Measurements from ENCODE around the gene SMAD5.

Gene SMAD5

DNA sequence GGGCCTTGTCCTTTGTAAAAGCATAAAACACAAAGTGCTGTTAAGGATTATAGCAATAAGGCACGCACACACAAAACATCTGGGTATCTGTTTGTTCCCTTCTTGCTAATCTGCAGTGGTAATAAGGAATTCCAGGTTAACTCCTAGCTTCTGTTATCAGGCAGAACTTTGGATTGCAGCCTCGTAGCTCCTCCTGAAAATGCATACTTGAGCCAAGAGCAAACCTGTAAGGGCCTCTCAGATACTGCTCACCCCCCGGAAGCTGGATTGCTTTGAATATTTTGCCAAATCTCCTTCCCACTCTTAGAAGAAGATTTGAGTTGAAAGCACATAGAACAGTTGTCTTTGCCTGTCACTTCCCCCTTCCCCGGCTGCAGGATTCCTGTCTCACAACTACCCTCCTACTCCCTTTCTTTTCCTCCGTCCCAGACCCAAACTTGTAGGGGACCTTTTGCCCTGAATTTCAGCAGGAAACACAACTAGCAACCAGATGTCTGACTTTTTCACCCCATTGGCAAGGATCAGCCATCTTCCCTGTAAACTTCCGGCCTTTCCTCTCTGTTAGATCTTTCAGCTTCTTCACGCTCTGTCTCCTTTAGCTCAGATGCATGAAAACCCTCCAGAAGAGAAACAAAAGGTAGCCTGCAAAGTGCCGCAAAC lies 28.2 kb upstream of the SMAD5 start:
- Mint-ChIP-seq H3K27ac (no peak overlapping the region), H3K4me1 (ENCODE audit: low read depth) (no peaks in the 10 kb centered on the region), H3K9me3 (no peaks in the 10 kb centered on the region), H3K4me3 (no peak overlapping the region), H3K27me3 (peaks cover 4% of the 10 kb centered on the region), H3K36me3 (ENCODE audit: low read depth) (no peaks in the 10 kb centered on the region)
- intact Hi-C loops (cut with micrococcal nuclease), result no loop called here

DNA sequence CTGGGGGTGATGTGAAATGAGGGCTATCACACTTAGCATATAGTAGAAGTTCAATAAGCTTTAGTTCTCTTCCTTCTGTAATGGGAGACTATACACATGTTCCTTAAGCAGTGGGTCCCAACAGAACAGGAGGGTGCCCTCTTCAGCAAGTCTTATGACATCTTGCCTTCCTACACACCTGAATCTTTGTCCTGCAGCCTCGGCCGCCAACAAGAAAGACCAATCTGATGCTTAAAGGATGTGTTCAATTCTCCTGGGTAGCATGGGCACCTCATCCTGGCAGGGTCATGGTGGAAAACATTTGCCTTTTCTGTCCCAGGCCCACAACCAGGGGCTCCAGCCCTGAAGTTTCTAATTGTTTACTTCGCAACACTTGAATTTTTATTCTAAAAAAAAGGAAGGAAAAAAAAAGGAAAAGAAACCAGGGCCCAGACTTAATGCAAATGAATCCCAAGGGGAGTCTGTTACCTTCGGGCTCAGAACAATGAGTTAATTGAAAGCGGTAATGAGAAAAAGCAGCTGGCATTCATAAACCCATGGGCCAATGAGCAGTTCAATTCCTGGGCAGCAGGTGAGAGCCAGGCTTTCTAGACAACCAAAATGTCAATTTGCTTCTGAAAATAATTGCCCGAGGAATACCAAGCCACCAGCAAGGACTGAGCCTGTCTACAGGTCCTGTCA lies 26.2 kb upstream of the SMAD5 start:
- Mint-ChIP-seq H3K9me3 (no peaks in the 10 kb centered on the region), H3K4me3 (no peak overlapping the region), H3K27me3 (peaks cover 2% of the 10 kb centered on the region), H3K36me3 (ENCODE audit: low read depth) (no peaks in the 10 kb centered on the region), H3K27ac (no peak overlapping the region), H3K4me1 (ENCODE audit: low read depth) (no peaks in the 10 kb centered on the region)
- intact Hi-C loops (cut with micrococcal nuclease), result no loop called here

DNA sequence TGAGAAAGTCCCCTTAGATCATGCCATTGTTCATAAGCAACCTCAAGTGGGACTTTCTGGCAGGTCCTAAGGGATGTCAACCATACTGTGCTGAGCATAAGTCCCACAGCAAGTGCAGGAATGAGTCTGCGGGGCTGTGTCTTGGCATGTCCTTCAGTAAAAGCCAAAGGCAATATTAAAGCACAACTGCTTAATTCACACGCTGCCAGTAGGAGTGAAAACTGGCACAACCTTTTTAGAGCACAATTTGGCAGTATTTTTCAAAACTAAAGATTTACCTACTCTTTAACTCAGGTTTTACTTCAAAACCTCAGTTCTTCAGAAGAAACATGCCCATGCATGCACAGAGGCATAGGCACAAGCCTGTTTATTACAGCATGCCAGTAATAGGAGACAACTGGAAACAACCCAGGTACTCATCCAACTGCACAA lies 24.4 kb upstream of the SMAD5 start:
- Mint-ChIP-seq H3K27ac (no peak overlapping the region), H3K4me3 (no peak overlapping the region), H3K9me3 (no peaks in the 10 kb centered on the region), H3K4me1 (ENCODE audit: low read depth) (no peaks in the 10 kb centered on the region), H3K27me3 (peaks cover 2% of the 10 kb centered on the region), H3K36me3 (ENCODE audit: low read depth) (no peaks in the 10 kb centered on the region)
- intact Hi-C loops (cut with micrococcal nuclease), result no loop called here

DNA sequence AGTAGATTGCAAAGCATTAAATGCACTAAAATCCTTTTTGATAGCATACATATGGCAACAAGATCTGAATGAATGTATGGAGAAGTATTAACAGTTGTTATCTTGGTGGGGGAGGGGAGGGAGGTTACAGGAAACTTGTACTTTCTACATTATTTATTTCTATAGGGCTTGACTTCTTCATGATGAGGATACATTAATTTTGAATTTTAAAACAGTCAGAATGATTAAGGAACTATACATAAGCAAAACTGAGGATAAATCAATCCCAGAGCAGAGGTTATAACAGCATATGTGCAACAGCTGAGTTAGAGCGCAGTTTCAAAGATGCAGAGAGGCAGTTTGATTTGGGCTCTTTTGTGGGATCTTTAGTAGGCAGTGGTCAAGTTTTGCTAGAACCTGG lies 23.9 kb upstream of the SMAD5 start:
- no peak overlapping the region for H3K27ac Mint-ChIP-seq
- no peaks in the 10 kb centered on the region for H3K36me3 Mint-ChIP-seq (ENCODE audit: low read depth)
- no peak overlapping the region for H3K4me3 Mint-ChIP-seq
- H3K27me3 Mint-ChIP-seq, result peaks cover 2% of the 10 kb centered on the region
- H3K4me1 Mint-ChIP-seq (ENCODE audit: low read depth), result no peaks in the 10 kb centered on the region
- intact Hi-C loops (cut with micrococcal nuclease), result no loop called here
- no peaks in the 10 kb centered on the region for H3K9me3 Mint-ChIP-seq

DNA sequence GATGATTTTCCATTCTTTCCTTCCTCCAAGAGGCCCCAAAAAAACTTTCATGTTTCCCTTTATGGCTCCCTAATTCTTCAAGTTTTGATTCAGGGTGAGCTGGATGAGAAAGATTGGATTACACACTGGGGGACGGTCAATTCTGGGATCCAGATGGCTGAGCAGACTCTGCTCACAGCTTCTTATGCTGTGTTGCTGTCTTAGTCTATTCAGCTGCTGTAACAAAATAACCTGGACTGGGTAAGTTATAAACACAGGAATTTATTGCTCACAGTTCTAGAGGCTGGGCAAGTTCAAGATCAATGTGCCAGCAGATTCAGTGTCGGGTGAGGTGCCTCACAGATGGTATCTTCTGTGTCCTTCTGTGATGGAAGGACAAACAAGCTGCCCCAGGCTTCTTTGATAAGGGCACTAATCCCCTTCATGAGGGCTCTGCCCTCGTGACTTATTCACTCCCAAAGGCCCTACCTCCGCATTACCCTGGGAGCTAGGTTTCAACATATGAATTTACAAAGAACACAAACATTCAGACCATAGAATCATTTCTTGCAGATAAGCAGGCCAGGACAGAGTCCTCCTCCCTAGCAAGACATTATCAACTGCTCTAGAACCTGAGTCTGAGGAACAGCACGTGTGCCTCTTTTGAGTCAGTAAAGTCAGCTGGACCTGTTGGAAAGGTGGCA lies 23.1 kb upstream of the SMAD5 start:
- intact Hi-C loops (cut with micrococcal nuclease), result no loop called here
- H3K27me3 Mint-ChIP-seq, result peaks cover 2% of the 10 kb centered on the region
- H3K27ac Mint-ChIP-seq, result no peak overlapping the region
- no peak overlapping the region for H3K4me3 Mint-ChIP-seq
- no peaks in the 10 kb centered on the region for H3K36me3 Mint-ChIP-seq (ENCODE audit: low read depth)
- no peaks in the 10 kb centered on the region for H3K9me3 Mint-ChIP-seq
- H3K4me1 Mint-ChIP-seq (ENCODE audit: low read depth), result no peaks in the 10 kb centered on the region

DNA sequence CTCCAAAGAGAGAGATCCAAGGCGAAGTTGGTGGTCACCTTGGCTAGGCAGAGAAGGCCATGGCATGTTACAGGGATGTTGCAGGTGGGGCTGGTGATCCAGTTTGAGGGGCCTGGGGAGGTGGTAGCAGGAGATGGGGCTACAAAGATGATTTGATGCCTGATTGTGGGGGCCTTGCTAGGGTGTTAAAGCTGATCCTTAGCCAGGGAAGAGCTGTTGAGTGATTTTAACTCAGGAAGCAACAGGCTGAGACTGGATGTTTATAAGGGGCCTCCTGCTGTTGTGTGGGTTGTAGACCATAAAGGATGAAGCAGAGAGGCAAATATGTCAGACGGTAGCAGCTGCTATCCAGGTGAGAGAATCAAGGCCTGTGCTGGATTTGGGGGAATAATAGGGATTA lies 19.0 kb upstream of the SMAD5 start:
- H3K4me1 Mint-ChIP-seq (ENCODE audit: low read depth), result no peaks in the 10 kb centered on the region
- H3K9me3 Mint-ChIP-seq, result no peaks in the 10 kb centered on the region
- no peak overlapping the region for H3K4me3 Mint-ChIP-seq
- no peaks in the 10 kb centered on the region for H3K36me3 Mint-ChIP-seq (ENCODE audit: low read depth)
- H3K27ac Mint-ChIP-seq, result no peak overlapping the region
- H3K27me3 Mint-ChIP-seq, result peaks cover 8% of the 10 kb centered on the region
- intact Hi-C loops (cut with micrococcal nuclease), result no loop called here

DNA sequence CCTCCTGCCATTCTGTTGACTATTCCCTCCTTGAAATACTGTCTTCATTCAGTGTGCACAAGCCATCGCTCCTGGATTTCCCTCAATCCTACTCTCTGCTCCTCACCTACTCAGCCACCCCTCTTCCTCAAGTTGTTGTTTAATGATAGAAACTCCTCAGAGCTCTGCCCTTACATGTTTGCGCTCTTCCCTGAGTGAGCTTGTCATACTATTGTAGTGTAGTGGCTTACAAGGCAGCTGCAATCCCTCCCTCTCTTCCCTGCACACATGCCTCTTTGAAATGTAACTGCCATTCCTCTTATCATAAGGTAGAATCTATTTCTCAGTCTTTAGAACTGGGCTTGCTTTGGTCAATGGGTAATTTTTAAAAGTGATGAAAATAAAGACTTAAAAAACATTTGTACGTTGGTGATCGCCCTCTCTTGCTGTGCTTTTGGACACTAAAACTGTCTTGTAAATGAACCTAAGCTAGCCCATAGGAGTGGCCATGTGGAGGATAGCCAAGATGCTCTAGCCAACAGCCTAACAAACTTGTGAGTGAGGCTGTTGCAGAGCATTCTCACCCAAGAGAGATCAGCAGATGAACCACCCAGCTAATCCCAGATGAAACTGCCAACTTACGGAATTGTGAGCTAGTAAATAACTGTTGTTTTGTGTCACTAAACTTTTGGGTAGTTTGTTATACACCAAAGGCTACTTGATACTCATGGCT lies 18.1 kb upstream of the SMAD5 start:
- no peaks in the 10 kb centered on the region for H3K9me3 Mint-ChIP-seq
- no peaks in the 10 kb centered on the region for H3K36me3 Mint-ChIP-seq (ENCODE audit: low read depth)
- no peak overlapping the region for H3K4me3 Mint-ChIP-seq
- H3K27ac Mint-ChIP-seq, result no peak overlapping the region
- intact Hi-C loops (cut with micrococcal nuclease), result no loop called here
- H3K27me3 Mint-ChIP-seq, result peaks cover 8% of the 10 kb centered on the region
- H3K4me1 Mint-ChIP-seq (ENCODE audit: low read depth), result no peaks in the 10 kb centered on the region

DNA sequence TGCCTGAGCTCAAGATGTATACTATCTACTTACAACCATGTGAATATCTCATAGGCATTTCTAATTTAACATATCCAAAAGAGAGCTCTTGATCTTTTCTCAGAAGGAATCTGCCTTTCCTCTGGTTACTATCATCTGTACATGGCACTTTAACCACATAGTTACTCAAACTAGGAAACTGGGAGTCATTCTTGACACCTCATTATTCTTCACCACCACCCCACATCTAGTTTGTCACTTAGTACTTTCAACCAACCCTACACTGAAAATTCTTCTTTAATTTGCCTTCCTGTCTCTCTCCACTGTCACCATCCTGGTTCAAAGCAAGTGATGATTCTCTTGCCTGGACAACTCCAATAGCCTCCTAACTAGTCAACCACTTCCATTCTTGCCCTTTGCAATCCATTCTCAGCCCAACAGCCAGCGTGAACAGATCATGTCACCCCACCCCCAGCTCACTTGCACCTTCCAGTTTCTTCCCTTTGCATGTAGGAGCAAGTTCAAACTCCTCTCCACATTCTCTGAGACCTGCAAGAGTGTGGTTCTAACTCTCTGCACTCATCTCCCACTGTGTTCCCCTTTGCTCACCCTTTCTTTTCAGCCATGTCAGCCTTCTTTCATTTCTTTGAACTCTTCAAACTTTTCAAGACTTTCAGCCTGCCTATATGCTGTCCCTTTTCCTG lies 17.3 kb upstream of the SMAD5 start:
- Mint-ChIP-seq H3K27me3 (peaks cover 8% of the 10 kb centered on the region), H3K36me3 (ENCODE audit: low read depth) (no peaks in the 10 kb centered on the region), H3K4me3 (no peak overlapping the region), H3K9me3 (no peaks in the 10 kb centered on the region), H3K27ac (no peak overlapping the region), H3K4me1 (ENCODE audit: low read depth) (no peaks in the 10 kb centered on the region)
- intact Hi-C loops (cut with micrococcal nuclease), result no loop called here

DNA sequence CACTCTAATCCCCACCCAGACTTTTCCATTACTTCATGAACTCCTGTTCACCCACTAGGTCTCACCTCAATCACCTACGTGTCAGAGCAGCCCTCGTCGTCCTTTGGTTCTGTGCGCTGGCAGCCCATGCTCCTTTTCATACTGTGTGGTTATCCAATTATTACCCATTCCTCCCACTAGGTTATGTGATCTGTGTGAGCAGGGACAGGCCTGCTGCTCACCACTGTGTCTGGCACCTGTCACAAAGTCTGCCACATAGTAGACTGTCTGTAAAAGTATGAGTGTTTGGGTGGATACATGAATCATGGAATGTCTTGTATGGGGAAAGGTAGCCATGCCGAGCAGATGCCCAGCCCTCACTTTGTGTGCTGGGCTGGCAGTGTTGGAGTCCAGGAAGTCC lies 12.1 kb upstream of the SMAD5 start:
- intact Hi-C loops (cut with micrococcal nuclease), result no loop called here
- Mint-ChIP-seq H3K4me3 (no peak overlapping the region), H3K27ac (no peak overlapping the region), H3K36me3 (ENCODE audit: low read depth) (no peaks in the 10 kb centered on the region), H3K4me1 (ENCODE audit: low read depth) (no peaks in the 10 kb centered on the region), H3K9me3 (no peaks in the 10 kb centered on the region), H3K27me3 (peaks cover 19% of the 10 kb centered on the region)

DNA sequence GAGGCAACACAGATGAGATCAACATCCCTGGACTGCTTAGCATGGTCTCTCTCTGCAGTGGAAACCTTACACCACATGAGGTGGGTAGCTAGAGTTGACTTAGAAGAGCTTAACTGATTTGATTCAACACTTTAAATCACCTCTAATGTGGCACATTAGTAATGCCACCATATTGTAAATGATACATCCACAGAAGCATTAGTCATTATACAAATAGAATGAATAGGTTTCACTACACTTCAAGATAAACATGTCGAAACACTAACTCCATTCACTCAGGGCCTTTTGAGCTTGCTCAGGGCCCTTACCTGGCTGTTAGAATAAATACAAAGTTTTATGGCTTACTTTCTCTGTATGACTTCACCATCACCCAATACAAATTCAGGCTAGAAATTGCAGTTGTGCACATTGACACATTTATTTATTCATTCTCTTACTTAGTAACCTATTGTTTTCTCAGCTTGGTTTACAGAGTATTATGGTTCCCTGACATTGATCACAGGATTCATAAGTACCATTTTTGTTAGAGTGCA lies 9.3 kb upstream of the SMAD5 start:
- Mint-ChIP-seq H3K4me3 (no peak overlapping the region), H3K27ac (no peak overlapping the region), H3K36me3 (ENCODE audit: low read depth) (no peaks in the 10 kb centered on the region), H3K4me1 (ENCODE audit: low read depth) (no peaks in the 10 kb centered on the region), H3K9me3 (no peaks in the 10 kb centered on the region), H3K27me3 (peaks cover 26% of the 10 kb centered on the region)
- intact Hi-C loops (cut with micrococcal nuclease), result no loop called here

DNA sequence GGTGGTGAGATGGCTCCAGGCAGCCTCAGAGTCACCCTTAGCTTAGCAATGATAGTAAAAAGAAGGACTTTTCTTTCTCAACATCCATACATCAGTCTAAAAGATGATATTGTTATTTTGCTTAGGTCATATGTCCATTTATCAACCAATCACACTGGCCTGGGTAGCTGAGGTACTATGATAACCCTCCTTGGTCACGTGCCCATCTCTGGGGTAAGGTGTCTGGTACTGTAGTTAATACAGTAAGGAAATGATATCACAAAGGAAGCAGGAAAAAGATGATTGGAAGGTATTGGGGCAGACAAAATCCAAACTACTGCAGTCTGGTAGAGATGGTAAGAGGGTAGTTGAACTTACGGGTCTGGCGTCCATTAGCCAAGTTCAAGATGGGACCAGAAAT lies 5.1 kb upstream of the SMAD5 start:
- Mint-ChIP-seq H3K36me3 (ENCODE audit: low read depth) (peaks cover 2% of the 10 kb centered on the region), H3K27ac (no peak overlapping the region), H3K4me3 (no peak overlapping the region), H3K9me3 (no peaks in the 10 kb centered on the region), H3K4me1 (ENCODE audit: low read depth) (peaks cover 5% of the 10 kb centered on the region), H3K27me3 (peaks cover 42% of the 10 kb centered on the region)
- intact Hi-C loops (cut with micrococcal nuclease), result no loop called here

DNA sequence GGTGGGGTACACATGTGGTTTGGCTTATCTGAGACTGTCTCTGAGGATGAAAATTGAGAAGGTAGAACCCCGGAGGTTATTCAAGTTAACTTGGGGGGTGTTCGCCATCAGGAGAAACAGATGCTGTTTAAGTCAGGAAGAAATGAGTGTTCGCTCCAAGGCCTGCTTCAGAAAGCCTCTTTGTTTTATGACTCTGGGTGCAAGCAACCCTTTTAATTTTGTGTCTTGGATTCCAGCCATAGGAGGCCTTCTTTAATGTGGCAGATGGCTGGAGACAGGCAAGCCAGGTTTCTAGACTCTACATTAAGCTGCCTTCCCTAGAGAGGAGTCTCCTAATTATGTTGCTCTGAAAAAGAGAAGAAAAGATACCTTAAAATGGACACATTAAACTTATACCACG lies 4.2 kb upstream of the SMAD5 start:
- Mint-ChIP-seq H3K9me3 (no peaks in the 10 kb centered on the region), H3K4me3 (no peak overlapping the region), H3K27ac (no peak overlapping the region), H3K27me3 (peaks cover 42% of the 10 kb centered on the region), H3K36me3 (ENCODE audit: low read depth) (peaks cover 6% of the 10 kb centered on the region), H3K4me1 (ENCODE audit: low read depth) (peaks cover 5% of the 10 kb centered on the region)
- intact Hi-C loops (cut with micrococcal nuclease), result loop anchor here (2.0 kb wide), 1 partner anchor 46 kb away; no protein-coding TSS in a partner anchor

DNA sequence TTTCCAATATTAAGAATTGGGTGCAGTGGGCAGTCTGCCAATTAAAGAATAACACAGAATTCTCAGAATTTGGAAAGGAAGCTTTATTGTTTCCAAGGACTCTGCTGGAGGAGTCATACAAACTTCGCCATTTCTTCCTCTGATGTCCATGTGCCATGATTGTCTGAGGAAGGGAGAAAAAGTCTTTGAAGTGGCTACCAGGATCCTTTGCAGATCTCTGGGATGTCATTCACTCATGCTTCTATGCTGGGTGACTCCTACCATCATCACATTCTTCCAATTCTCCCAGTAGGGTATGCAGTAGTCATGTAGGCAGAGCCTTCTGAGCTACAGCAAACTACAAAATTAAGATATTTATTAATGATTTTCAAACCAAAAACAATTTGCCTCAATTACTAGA lies 3.2 kb upstream of the SMAD5 start:
- Mint-ChIP-seq H3K27ac (no peak overlapping the region), H3K4me1 (ENCODE audit: low read depth) (peaks cover 13% of the 10 kb centered on the region), H3K27me3 (peaks cover 36% of the 10 kb centered on the region)

More for the DNA sequence above, 3.2 kb upstream of the SMAD5 start:
- Mint-ChIP-seq H3K36me3 (ENCODE audit: low read depth) (peaks cover 6% of the 10 kb centered on the region), H3K4me3 (no peak overlapping the region), H3K9me3 (no peaks in the 10 kb centered on the region)
- intact Hi-C loops (cut with micrococcal nuclease), result loop anchor here (2.0 kb wide), 1 partner anchor 47 kb away; no protein-coding TSS in a partner anchor
